A549 (cell line): ENCODE data around the gene PSMD8. TPM values are rescaled to one million over a fixed set of nuclear protein-coding genes. Genes with fewer than 3 reads are reported as not detected.

Experiments used
- ATAC-seq, 2 experiments: fragments of 200-7000 bp in 1 of 2; fragments of >200 bp in 1 of 2; cut with Nextera tagmentation in 1 of 2; cut with Tn5 transposase in 1 of 2; 3 replicates each; pipeline versions ENCODE4 v1.8.0 to v1.9.1; 2018 to 2020; ENCODE audit warnings: mild to moderate bottlenecking in 1 of 2, moderate library complexity in 1 of 2
- CTCF ChIA-PET: fragments of 300-600 bp; sonication (Branson Sonifier 250); formaldehyde crosslinking; extraction: SDS; loops from one replicate; lab custom pipeline; 2021; ENCODE audit warnings: antibody characterized with exemption, inconsistent platforms; lab: Yijun Ruan, JAX
- POLR2A ChIA-PET: fragments of 350-600 bp; formaldehyde crosslinking; extraction: SDS; loops from one replicate; lab custom pipeline; 2021; ENCODE audit warnings: antibody characterized with exemption, inconsistent platforms; lab: Yijun Ruan, JAX
- DNase-seq, 2 experiments: peaks; one replicate each; pipeline versions ENCODE4 v3.0.0 to v3.0.0-alpha.2; 2011 to 2016; ENCODE audit warnings: low read depth in 1 of 2, low spot score in 1 of 2
- FAIRE-seq: peaks from 2 replicates; lab custom pipeline; 2011; peaks lifted over from hg19 to GRCh38; lab: Jason Lieb, UNC
- H3K27ac ChIP-seq, 2 experiments: fragments of >200 bp; sonication (Bioruptor Twin); formaldehyde crosslinking; 3 replicates each; pipeline ENCODE4 v1.5.1; 2016 to 2017
- H3K4me1 ChIP-seq: fragments of >200 bp; sonication (Bioruptor Twin); formaldehyde crosslinking; 3 replicates; pipeline ENCODE4 v1.6.1; 2016
- H3K4me2 ChIP-seq: fragments of >200 bp; sonication (Bioruptor Twin); formaldehyde crosslinking; 3 replicates; pipeline ENCODE4 v1.6.1; 2016
- H3K4me3 ChIP-seq: fragments of >200 bp; sonication (Bioruptor Twin); formaldehyde crosslinking; 3 replicates; pipeline ENCODE4 v1.5.1; 2016
- H3K9me3 ChIP-seq: fragments of >200 bp; sonication (Bioruptor Twin); formaldehyde crosslinking; 3 replicates; pipeline ENCODE4 v1.6.1; 2016
- BHLHE40 ChIP-seq: IDR thresholded peaks from 2 replicates; pipeline ENCODE4 v1.6.1; 2012; ENCODE audit warnings: low read depth, low read length, inconsistent platforms
- CBX8 ChIP-seq: fragments of 200-600 bp; sonication (generic); IDR thresholded peaks from 2 replicates; pipeline ENCODE4 v1.6.1; 2016
- CEBPB ChIP-seq, 2 experiments: fragments of >200 bp in 1 of 2; sonication (Bioruptor Twin) in 1 of 2; formaldehyde crosslinking in 1 of 2; IDR thresholded peaks; 2 replicates each; pipeline ENCODE4 v1.6.1; 2012 to 2016
- FOSB ChIP-seq: fragments of 250-450 bp; sonication (Bioruptor Pico); IDR thresholded peaks from 2 replicates; pipeline ENCODE4 v1.5.0; 2020; ENCODE audit warnings: mild to moderate bottlenecking, moderate library complexity
- FOSL2 ChIP-seq, 2 experiments: fragments of 450-650 bp in 1 of 2; fragments of >200 bp in 1 of 2; sonication (Bioruptor Twin) in 1 of 2; formaldehyde crosslinking; IDR thresholded peaks; 2 replicates each; pipeline versions ENCODE4 v1.5.0 to v1.6.1; 2016 to 2020; ENCODE audit warnings: mild to moderate bottlenecking in 1 of 2, moderate library complexity in 1 of 2
- FOXS1 ChIP-seq: fragments of 250-450 bp; sonication (Bioruptor Pico); IDR thresholded peaks from 2 replicates; pipeline ENCODE4 v1.5.0; 2020; ENCODE audit warnings: mild to moderate bottlenecking, moderate library complexity
- GATA3 ChIP-seq: IDR thresholded peaks from 2 replicates; pipeline ENCODE4 v1.6.1; 2012; ENCODE audit warnings: borderline replicate concordance
- HDAC2 ChIP-seq: fragments of 200-600 bp; sonication (generic); IDR thresholded peaks from 2 replicates; pipeline ENCODE4 v1.6.1; 2016
- HOXA7 ChIP-seq: fragments of 250-450 bp; sonication (Bioruptor Pico); IDR thresholded peaks from 2 replicates; pipeline ENCODE4 v1.5.0; 2020; ENCODE audit warnings: mild to moderate bottlenecking, moderate library complexity
- HOXB5 ChIP-seq: fragments of 250-450 bp; sonication (Bioruptor Pico); IDR thresholded peaks from 2 replicates; pipeline ENCODE4 v1.5.0; 2020; ENCODE audit warnings: mild to moderate bottlenecking, moderate library complexity
- JUN ChIP-seq, 2 experiments: fragments of >200 bp; sonication (Bioruptor Twin); formaldehyde crosslinking; IDR thresholded peaks; 2 replicates in 1 of 2; 3 replicates in 1 of 2; pipeline ENCODE4 v1.6.1; 2016 to 2017
- JUNB ChIP-seq: fragments of >200 bp; sonication (Bioruptor Twin); formaldehyde crosslinking; IDR thresholded peaks from 2 replicates; pipeline ENCODE4 v1.6.1; 2016
- KDM1A ChIP-seq: fragments of 200-600 bp; sonication (generic); IDR thresholded peaks from 2 replicates; pipeline ENCODE4 v1.6.1; 2016; ENCODE audit warnings: low read depth, mild to moderate bottlenecking
- KDM5A ChIP-seq: fragments of 200-600 bp; sonication (generic); IDR thresholded peaks from 2 replicates; pipeline ENCODE4 v1.6.1; 2016; ENCODE audit warnings: antibody characterized with exemption, mild to moderate bottlenecking
- MAFK ChIP-seq: fragments of 450-650 bp; IDR thresholded peaks from 2 replicates; pipeline ENCODE4 v1.6.1; 2014; ENCODE audit not compliant: partially characterized antibody
- MYC ChIP-seq: IDR thresholded peaks from 2 replicates; pipeline ENCODE4 v1.6.1; 2012; ENCODE audit warnings: mild to moderate bottlenecking, inconsistent platforms, low read length, improper control_type of control experiment, borderline replicate concordance
- NPAS2 ChIP-seq: fragments of 250-450 bp; sonication (Bioruptor Pico); IDR thresholded peaks from 2 replicates; pipeline ENCODE4 v1.8.0; 2022; ENCODE audit warnings: mild to moderate bottlenecking, moderate library complexity, borderline replicate concordance
- NR3C1 ChIP-seq: fragments of >200 bp; sonication (Bioruptor Twin); formaldehyde crosslinking; IDR thresholded peaks from 3 replicates; pipeline ENCODE4 v1.6.1; 2017
- PHF8 ChIP-seq: fragments of 200-600 bp; sonication (generic); IDR thresholded peaks from 2 replicates; pipeline ENCODE4 v1.6.1; 2016; ENCODE audit warnings: low read depth, mild to moderate bottlenecking, antibody characterized with exemption, moderate library complexity, borderline replicate concordance
- POLR2AphosphoS2 ChIP-seq: conservative IDR thresholded peaks from 2 replicates; pipeline ENCODE4 v1.6.1; 2012; ENCODE audit warnings: low read length, improper control_type of control experiment, inconsistent platforms
- RARB ChIP-seq: fragments of 250-450 bp; sonication (Bioruptor Pico); IDR thresholded peaks from 2 replicates; pipeline ENCODE4 v1.8.0; 2021; ENCODE audit warnings: mild to moderate bottlenecking, moderate library complexity
- RFX5 ChIP-seq: fragments of 450-650 bp; IDR thresholded peaks from 2 replicates; pipeline ENCODE4 v1.7.1; 2014; ENCODE audit warnings: antibody characterized with exemption, mild to moderate bottlenecking, moderate library complexity
- TFCP2L1 ChIP-seq: fragments of 250-450 bp; sonication (Bioruptor Pico); IDR thresholded peaks from 2 replicates; pipeline ENCODE4 v1.5.0; 2021; ENCODE audit warnings: mild to moderate bottlenecking
- TP53 ChIP-seq: fragments of 250-450 bp; sonication (Bioruptor Pico); IDR thresholded peaks from 2 replicates; pipeline ENCODE4 v1.5.0; 2021; ENCODE audit warnings: mild to moderate bottlenecking, moderate library complexity
- ZC3H11A ChIP-seq: fragments of 450-650 bp; IDR thresholded peaks from 2 replicates; pipeline ENCODE4 v1.6.1; 2014; ENCODE audit warnings: antibody characterized with exemption, mild to moderate bottlenecking
- ZNF302 ChIP-seq: fragments of 250-450 bp; sonication (Bioruptor Pico); IDR thresholded peaks from 2 replicates; pipeline ENCODE4 v1.9.0; 2021; ENCODE audit warnings: inconsistent platforms, mild to moderate bottlenecking, moderate library complexity
- WGBS: methylation state at CpG from one replicate; pipeline ENCODE4 v1.1.6; 2017; ENCODE audit errors: missing lambda C conversion rate; 5-methylcytosine and 5-hydroxymethylcytosine counted together
- polyA plus RNA-seq, 4 experiments: library from polyadenylated mRNA; depleted of rRNA in 3 of 4; stranded (reverse); fragments of >200 nt; fragmentation: RNase III in 1 of 4; extraction: RNeasy Plus Mini Kit Qiagen cat#74134 plus additional on column Dnase treatment in 1 of 4; gene quantifications; 2 replicates in 3 of 4; 3 replicates in 1 of 4; pipeline ENCODE4 v1.2.3, GENCODE V29; 2011 to 2017
- TF ChIP-seq, protein P1 (sequence below): IDR thresholded peaks from 2 replicates; pipeline ENCODE4 v1.6.1; 2012
- TF ChIP-seq, protein P2 (sequence below): IDR thresholded peaks from 2 replicates; pipeline ENCODE4 v1.6.1; 2012; ENCODE audit warnings: low read depth, borderline replicate concordance
- TF ChIP-seq, protein P3 (sequence below): fragments of >200 bp; sonication (Bioruptor Twin); formaldehyde crosslinking; IDR thresholded peaks from 3 replicates; pipeline ENCODE4 v1.6.1; 2016
- TF ChIP-seq, protein P4 (sequence below): fragments of >200 bp; sonication (Bioruptor Twin); formaldehyde crosslinking; IDR thresholded peaks from 3 replicates; pipeline ENCODE4 v1.5.1; 2016
- TF ChIP-seq, protein P5 (sequence below): fragments of 250-450 bp; sonication (Bioruptor Pico); IDR thresholded peaks from 2 replicates; pipeline ENCODE4 v1.5.0; 2021; ENCODE audit warnings: mild to moderate bottlenecking, moderate library complexity, borderline replicate concordance
- TF ChIP-seq, protein P6 (sequence below): fragments of >200 bp; sonication (Bioruptor Twin); formaldehyde crosslinking; IDR thresholded peaks from 2 replicates; pipeline ENCODE4 v1.6.1; 2016

PSMD8 gene
- polyA plus RNA-seq, 2 of the 4 experiments (the other 2 are of a cell fraction) = 437 to 456 TPM

DNA sequence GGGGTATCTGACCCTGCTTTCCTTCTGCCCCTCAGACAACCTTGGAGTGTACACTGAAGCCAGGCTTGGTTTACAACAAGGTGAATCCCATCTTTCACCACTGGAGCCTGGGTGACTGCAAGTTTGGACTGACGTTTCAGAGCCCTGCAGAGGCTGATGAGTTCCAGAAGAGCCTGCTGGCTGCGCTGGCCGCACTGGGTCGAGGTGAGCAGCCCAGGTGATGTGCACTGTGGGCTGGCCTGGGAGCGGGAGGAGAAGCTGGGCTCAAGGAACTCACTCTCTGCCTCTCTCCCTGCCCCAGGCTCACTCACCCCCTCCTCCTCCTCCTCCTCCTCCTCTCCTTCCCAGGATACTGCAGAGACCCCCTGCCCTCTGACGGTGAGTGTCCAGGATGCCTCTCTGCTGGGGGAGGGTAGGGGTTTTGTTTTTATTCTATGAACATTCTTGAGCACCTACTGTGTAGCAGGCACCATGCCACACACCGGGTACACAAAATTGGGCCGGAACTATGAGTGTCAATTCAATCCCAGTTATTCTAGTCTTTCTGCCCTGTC, 17.6 kb downstream of the PSMD8 start (continued):
- TF ChIP-seq, protein P1, sequence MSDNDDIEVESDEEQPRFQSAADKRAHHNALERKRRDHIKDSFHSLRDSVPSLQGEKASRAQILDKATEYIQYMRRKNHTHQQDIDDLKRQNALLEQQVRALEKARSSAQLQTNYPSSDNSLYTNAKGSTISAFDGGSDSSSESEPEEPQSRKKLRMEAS = no peak
- TF ChIP-seq, protein P2, sequence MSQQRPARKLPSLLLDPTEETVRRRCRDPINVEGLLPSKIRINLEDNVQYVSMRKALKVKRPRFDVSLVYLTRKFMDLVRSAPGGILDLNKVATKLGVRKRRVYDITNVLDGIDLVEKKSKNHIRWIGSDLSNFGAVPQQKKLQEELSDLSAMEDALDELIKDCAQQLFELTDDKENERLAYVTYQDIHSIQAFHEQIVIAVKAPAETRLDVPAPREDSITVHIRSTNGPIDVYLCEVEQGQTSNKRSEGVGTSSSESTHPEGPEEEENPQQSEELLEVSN = no peak
- no peak for TF ChIP-seq PHF8
- no peak for TF ChIP-seq NPAS2
- no peak for TF ChIP-seq HDAC2

DNA sequence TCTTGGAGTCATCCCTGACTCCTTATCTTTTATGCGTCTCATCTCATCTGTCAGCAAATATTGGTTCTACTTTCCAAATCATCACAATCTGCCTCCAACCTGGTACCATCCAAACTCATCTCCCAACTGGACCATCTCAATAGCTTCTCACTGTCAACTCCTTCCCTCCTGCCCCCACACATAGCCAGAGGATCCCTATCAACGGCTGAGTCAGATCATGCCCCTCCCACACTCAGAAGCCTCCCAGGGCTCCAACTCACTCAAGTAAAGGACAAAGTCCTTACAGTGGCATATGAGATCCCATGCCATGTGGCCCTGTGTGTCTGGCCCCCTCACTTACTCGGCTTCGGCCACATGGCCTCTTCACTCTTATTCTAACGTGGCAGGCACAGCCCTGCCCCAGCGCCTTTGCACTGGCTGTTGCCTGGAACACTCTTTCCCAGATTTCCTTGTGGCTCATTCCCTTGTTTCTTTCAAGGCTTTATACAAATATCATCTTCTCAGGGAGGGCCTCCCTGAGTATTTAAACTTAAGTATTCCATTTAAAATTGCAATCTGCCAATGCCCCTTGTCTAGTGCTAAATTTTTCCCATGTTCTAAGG, 18.4 kb downstream of the PSMD8 start:
- H3K9me3 ChIP-seq = no peaks in the 10 kb centered on the region
- no peak overlapping the region for H3K4me3 ChIP-seq
- WGBS = 43% methylated on average over 6 of the region's 6 CpGs
- peak; percentile 66 to 79 for DNase-seq
- peak overlapping the region; percentile 62 for H3K4me2 ChIP-seq
- ChIA-PET POLR2A (interaction anchor here (1.8 kb wide), 1 partner anchor 19 kb away, joined by 6 read pairs; the partner anchor contains the start of gene PSMD8), CTCF (interaction anchor here (0.6 to 12.4 kb wide), 11 partner anchors 8 to 537 kb away, joined by 3 to 254 read pairs (median 4); partner anchors contain the start of genes FAM98C, MRPS12, PSMD8 and SARS2)
- peak; percentile 7 to 17; a peak in 3 of 6 replicates for ATAC-seq
- H3K27ac ChIP-seq = peak overlapping the region; percentile 61 to 74
- H3K4me1 ChIP-seq = peaks cover 36% of the 10 kb centered on the region
- peak; percentile 98 for FAIRE-seq
- TF ChIP-seq, protein P3, sequence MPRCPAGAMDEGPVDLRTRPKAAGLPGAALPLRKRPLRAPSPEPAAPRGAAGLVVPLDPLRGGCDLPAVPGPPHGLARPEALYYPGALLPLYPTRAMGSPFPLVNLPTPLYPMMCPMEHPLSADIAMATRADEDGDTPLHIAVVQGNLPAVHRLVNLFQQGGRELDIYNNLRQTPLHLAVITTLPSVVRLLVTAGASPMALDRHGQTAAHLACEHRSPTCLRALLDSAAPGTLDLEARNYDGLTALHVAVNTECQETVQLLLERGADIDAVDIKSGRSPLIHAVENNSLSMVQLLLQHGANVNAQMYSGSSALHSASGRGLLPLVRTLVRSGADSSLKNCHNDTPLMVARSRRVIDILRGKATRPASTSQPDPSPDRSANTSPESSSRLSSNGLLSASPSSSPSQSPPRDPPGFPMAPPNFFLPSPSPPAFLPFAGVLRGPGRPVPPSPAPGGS = no peak
- TF ChIP-seq CBX8 (no peak), KDM5A (no peak), JUN (IDR thresholded peaks at IDR 0.05) (no peak), TP53 (CRISPR knock-in tag) (no peak), BHLHE40 (no peak), POLR2AphosphoS2 (no peak), GATA3 (no peak), MYC (peak; percentile 83; the same call in 1 of the 2 replicates), ZNF302 (CRISPR knock-in tag) (no peak), RFX5 (no peak), RARB (CRISPR knock-in tag) (no peak), PHF8 (no peak), KDM1A (0 out of 2 replicates have a peak, but pooled peaks have one; percentile 34), ZC3H11A (no peak), NR3C1 (no peak), HOXA7 (CRISPR knock-in tag) (no peak), JUNB (no peak), HOXB5 (0 out of 2 replicates have a peak, but pooled peaks have one; percentile 32), FOXS1 (CRISPR knock-in tag) (no peak), FOSB (no peak), FOSL2 (IDR thresholded peaks at IDR 0.05) (no peak), FOSL2 (CRISPR knock-in tag; IDR thresholded peaks at IDR 0.05) (0 out of 2 replicates have a peak, but pooled peaks have one; percentile 4), TFCP2L1 (CRISPR knock-in tag) (no peak), HDAC2 (no peak), MAFK (peak; percentile 28), CEBPB (IDR thresholded peaks at IDR 0.05) (no peak)
- TF ChIP-seq, protein P1 = peak; percentile 79
- TF ChIP-seq, protein P4, sequence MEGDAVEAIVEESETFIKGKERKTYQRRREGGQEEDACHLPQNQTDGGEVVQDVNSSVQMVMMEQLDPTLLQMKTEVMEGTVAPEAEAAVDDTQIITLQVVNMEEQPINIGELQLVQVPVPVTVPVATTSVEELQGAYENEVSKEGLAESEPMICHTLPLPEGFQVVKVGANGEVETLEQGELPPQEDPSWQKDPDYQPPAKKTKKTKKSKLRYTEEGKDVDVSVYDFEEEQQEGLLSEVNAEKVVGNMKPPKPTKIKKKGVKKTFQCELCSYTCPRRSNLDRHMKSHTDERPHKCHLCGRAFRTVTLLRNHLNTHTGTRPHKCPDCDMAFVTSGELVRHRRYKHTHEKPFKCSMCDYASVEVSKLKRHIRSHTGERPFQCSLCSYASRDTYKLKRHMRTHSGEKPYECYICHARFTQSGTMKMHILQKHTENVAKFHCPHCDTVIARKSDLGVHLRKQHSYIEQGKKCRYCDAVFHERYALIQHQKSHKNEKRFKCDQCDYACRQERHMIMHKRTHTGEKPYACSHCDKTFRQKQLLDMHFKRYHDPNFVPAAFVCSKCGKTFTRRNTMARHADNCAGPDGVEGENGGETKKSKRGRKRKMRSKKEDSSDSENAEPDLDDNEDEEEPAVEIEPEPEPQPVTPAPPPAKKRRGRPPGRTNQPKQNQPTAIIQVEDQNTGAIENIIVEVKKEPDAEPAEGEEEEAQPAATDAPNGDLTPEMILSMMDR = no peak
- TF ChIP-seq, protein P5, sequence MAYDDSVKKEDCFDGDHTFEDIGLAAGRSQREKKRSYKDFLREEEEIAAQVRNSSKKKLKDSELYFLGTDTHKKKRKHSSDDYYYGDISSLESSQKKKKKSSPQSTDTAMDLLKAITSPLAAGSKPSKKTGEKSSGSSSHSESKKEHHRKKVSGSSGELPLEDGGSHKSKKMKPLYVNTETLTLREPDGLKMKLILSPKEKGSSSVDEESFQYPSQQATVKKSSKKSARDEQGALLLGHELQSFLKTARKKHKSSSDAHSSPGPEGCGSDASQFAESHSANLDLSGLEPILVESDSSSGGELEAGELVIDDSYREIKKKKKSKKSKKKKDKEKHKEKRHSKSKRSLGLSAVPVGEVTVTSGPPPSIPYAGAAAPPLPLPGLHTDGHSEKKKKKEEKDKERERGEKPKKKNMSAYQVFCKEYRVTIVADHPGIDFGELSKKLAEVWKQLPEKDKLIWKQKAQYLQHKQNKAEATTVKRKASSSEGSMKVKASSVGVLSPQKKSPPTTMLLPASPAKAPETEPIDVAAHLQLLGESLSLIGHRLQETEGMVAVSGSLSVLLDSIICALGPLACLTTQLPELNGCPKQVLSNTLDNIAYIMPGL = no peak
- TF ChIP-seq, protein P6, sequence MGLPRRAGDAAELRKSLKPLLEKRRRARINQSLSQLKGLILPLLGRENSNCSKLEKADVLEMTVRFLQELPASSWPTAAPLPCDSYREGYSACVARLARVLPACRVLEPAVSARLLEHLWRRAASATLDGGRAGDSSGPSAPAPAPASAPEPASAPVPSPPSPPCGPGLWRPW = no peak
- TF ChIP-seq, protein P2 = 0 out of 2 replicates have a peak, but pooled peaks have one; percentile 37
